H1 (cell line): ENCODE measurements around the gene ZNF689. TPM values are rescaled to one million over a fixed set of nuclear protein-coding genes. Genes with fewer than 3 reads are reported as not detected.

ENCODE experiments used
- CTCF ChIA-PET: fragments of 300-600 bp; sonication (Branson Sonifier 250); formaldehyde crosslinking; loops from one replicate; lab custom pipeline; 2021; ENCODE audit not compliant: partially characterized antibody; lab: Charles Lee
- POLR2A ChIA-PET: fragments of 300-600 bp; sonication (Branson Sonifier 250); formaldehyde crosslinking; loops from one replicate; lab custom pipeline; 2021; ENCODE audit warnings: inconsistent platforms; ENCODE audit not compliant: partially characterized antibody; lab: Charles Lee
- DNase-seq, 2 experiments: peaks; one replicate each; pipeline versions ENCODE4 v3.0.0 to v3.0.0-alpha.2; 2010 to 2022; ENCODE audit warnings: low spot score in 2 of 2, low read depth in 1 of 2, mixed read lengths in 1 of 2
- FAIRE-seq: peaks from 2 replicates; lab custom pipeline; 2011; peaks lifted over from hg19 to GRCh38; lab: Jason Lieb, UNC
- H2AFZ ChIP-seq: 2 replicates; pipeline ENCODE4 v1.8.1; 2012; ENCODE audit warnings: low read length, inconsistent platforms
- H2AK5ac ChIP-seq: 2 replicates; pipeline ENCODE4 v1.6.1; 2013; ENCODE audit warnings: low read depth, low read length
- H2BK120ac ChIP-seq: replicated peaks from 2 replicates; pipeline ENCODE3; 2013; ENCODE audit warnings: low read depth, low read length, inconsistent platforms
- H2BK12ac ChIP-seq: 2 replicates; pipeline ENCODE4 v1.6.1; 2013; ENCODE audit warnings: low read depth, low read length
- H2BK15ac ChIP-seq: 2 replicates; pipeline ENCODE4 v1.6.1; 2013; ENCODE audit warnings: low read length
- H2BK20ac ChIP-seq: 2 replicates; pipeline ENCODE4 v1.6.1; 2013; ENCODE audit warnings: low read length
- H2BK5ac ChIP-seq: 2 replicates; pipeline ENCODE4 v1.6.1; 2013; ENCODE audit warnings: low read depth, low read length
- H3K14ac ChIP-seq: 2 replicates; pipeline ENCODE4 v1.6.1; 2013; ENCODE audit warnings: inconsistent platforms; ENCODE audit not compliant: insufficient read length
- H3K18ac ChIP-seq: 2 replicates; pipeline ENCODE4 v1.6.1; 2013; ENCODE audit warnings: low read length; ENCODE audit errors: extremely low read depth
- H3K23ac ChIP-seq: 2 replicates; pipeline ENCODE4 v1.6.1; 2013; ENCODE audit warnings: inconsistent platforms; ENCODE audit not compliant: insufficient read length
- H3K23me2 ChIP-seq: 2 replicates; pipeline ENCODE4 v1.6.1; 2013; ENCODE audit warnings: low read depth, low read length
- H3K27ac ChIP-seq: 2 replicates; pipeline ENCODE4 v1.6.1; 2011; ENCODE audit warnings: low read depth, low read length, inconsistent platforms
- H3K27me3 ChIP-seq, 4 experiments: replicated peaks in 1 of 4; 1 replicate in 1 of 4; 2 replicates in 3 of 4; pipeline versions ENCODE4 v1.6.1 to v1.8.1; 2011 to 2013; ENCODE audit warnings: low read length in 3 of 4, mild to moderate bottlenecking in 3 of 4, inconsistent platforms in 2 of 4, mixed read lengths in 2 of 4, moderate library complexity in 1 of 4; ENCODE audit not compliant: control insufficient read depth in 3 of 4, insufficient read depth in 3 of 4; ENCODE audit errors: extremely low read depth in 1 of 4
- H3K36me3 ChIP-seq, 4 experiments: 2 replicates each; pipeline versions ENCODE4 v1.6.1 to v1.8.1; 2011 to 2013; ENCODE audit warnings: mild to moderate bottlenecking in 4 of 4, low read length in 3 of 4, moderate library complexity in 2 of 4, control low read depth in 1 of 4, inconsistent platforms in 1 of 4; ENCODE audit not compliant: insufficient read depth in 4 of 4, control insufficient read depth in 2 of 4
- H3K4ac ChIP-seq: replicated peaks from 2 replicates; pipeline ENCODE3; 2013; ENCODE audit warnings: low read length, low read depth, mixed read lengths, inconsistent platforms; ENCODE audit not compliant: insufficient read length
- H3K4me1 ChIP-seq, 4 experiments: replicated peaks in 1 of 4; 1 replicate in 1 of 4; 2 replicates in 3 of 4; pipeline versions ENCODE4 v1.6.1 to v1.8.1; 2011 to 2013; ENCODE audit warnings: low read length in 3 of 4, inconsistent platforms in 2 of 4, mixed read lengths in 1 of 4; ENCODE audit not compliant: insufficient read depth in 4 of 4, control insufficient read depth in 3 of 4
- H3K4me2 ChIP-seq, 2 experiments: 2 replicates each; pipeline versions ENCODE4 v1.6.1 to v1.8.1; 2011 to 2013; ENCODE audit warnings: low read depth in 2 of 2, low read length in 2 of 2, control low read depth in 1 of 2, inconsistent platforms in 1 of 2, mild to moderate bottlenecking in 1 of 2; ENCODE audit not compliant: insufficient read depth in 1 of 2
- H3K4me3 ChIP-seq, 4 experiments: fragments of 200-600, 300-600 bp in 1 of 4; sonication (generic), shearing (Covaris generic), sonication (Bioruptor Twin) in 1 of 4; 2 replicates each; pipeline versions ENCODE4 v1.5.1 to v1.8.1; 2011 to 2016; ENCODE audit warnings: low read length in 4 of 4, low read depth in 3 of 4, control low read depth in 2 of 4, inconsistent platforms in 2 of 4, mild to moderate bottlenecking in 2 of 4, mixed read lengths in 1 of 4, moderate library complexity in 1 of 4; ENCODE audit not compliant: insufficient read depth in 2 of 4; ENCODE audit errors: extremely low read depth in 1 of 4
- H3K56ac ChIP-seq: replicated peaks from 2 replicates; pipeline ENCODE3; 2013; ENCODE audit warnings: low read depth, mild to moderate bottlenecking, mixed read lengths, low read length, inconsistent platforms; ENCODE audit not compliant: insufficient read length
- H3K79me1 ChIP-seq: 2 replicates; pipeline ENCODE4 v1.6.1; 2013; ENCODE audit warnings: low read depth, low read length, control low read depth
- H3K79me2 ChIP-seq, 2 experiments: 2 replicates each; pipeline versions ENCODE4 v1.6.1 to v1.8.1; 2012 to 2013; ENCODE audit warnings: low read length in 2 of 2, mild to moderate bottlenecking in 2 of 2, inconsistent platforms in 1 of 2; ENCODE audit not compliant: insufficient read depth in 2 of 2, control insufficient read depth in 1 of 2
- H3K9ac ChIP-seq, 4 experiments: replicated peaks in 1 of 4; 1 replicate in 1 of 4; 2 replicates in 3 of 4; pipeline versions ENCODE4 v1.6.1 to v1.8.1; 2011 to 2013; ENCODE audit warnings: low read depth in 3 of 4, low read length in 3 of 4, control low read depth in 2 of 4, mild to moderate bottlenecking in 2 of 4, moderate library complexity in 2 of 4, inconsistent platforms in 1 of 4; ENCODE audit errors: extremely low read depth in 1 of 4
- H3K9me3 ChIP-seq, 2 experiments: 2 replicates each; pipeline versions ENCODE4 v1.6.1 to v1.8.1; 2012 to 2013; ENCODE audit warnings: mild to moderate bottlenecking in 2 of 2, moderate library complexity in 2 of 2, control low read depth in 1 of 2, inconsistent platforms in 1 of 2, low read depth in 1 of 2, low read length in 1 of 2, mixed read lengths in 1 of 2; ENCODE audit not compliant: insufficient read depth in 2 of 2
- H4K20me1 ChIP-seq, 2 experiments: replicated peaks in 1 of 2; 2 replicates each; pipeline versions ENCODE3 to v1.8.1; 2011 to 2013; ENCODE audit warnings: inconsistent platforms in 2 of 2, low read length in 2 of 2, mild to moderate bottlenecking in 1 of 2; ENCODE audit not compliant: insufficient read depth in 2 of 2, control insufficient read depth in 1 of 2
- H4K5ac ChIP-seq: 2 replicates; pipeline ENCODE4 v1.6.1; 2013; ENCODE audit warnings: low read length, low read depth, mixed read lengths, inconsistent platforms; ENCODE audit not compliant: insufficient read length
- H4K8ac ChIP-seq: 2 replicates; pipeline ENCODE4 v1.8.0; 2013; ENCODE audit warnings: mild to moderate bottlenecking, moderate library complexity, low read length, inconsistent platforms; ENCODE audit not compliant: insufficient read depth; ENCODE audit errors: extremely low read depth
- H4K91ac ChIP-seq: replicated peaks from 2 replicates; pipeline ENCODE3; 2013; ENCODE audit warnings: low read length, mixed read lengths, inconsistent platforms; ENCODE audit not compliant: insufficient read length
- BCL11A ChIP-seq, 2 experiments: IDR thresholded peaks; one replicate each; pipeline ENCODE4 v1.6.1; 2011; ENCODE audit warnings: low read depth in 2 of 2, low read length in 2 of 2, mild to moderate bottlenecking in 2 of 2
- CHD1 ChIP-seq: IDR thresholded peaks from 2 replicates; pipeline ENCODE4 v1.6.1; 2012; ENCODE audit warnings: low read depth, low read length, improper control_type of control experiment
- EZH2 ChIP-seq: fragments of 200-600 bp; sonication (generic); IDR thresholded peaks from 2 replicates; pipeline ENCODE4 v1.7.1; 2012; ENCODE audit warnings: low read depth, mild to moderate bottlenecking, moderate library complexity, low read length, inconsistent platforms; ENCODE audit not compliant: severe bottlenecking
- GABPA ChIP-seq: IDR thresholded peaks from 2 replicates; pipeline ENCODE4 v1.6.1; 2011; ENCODE audit warnings: mild to moderate bottlenecking, low read length, moderate library complexity, borderline replicate concordance; ENCODE audit not compliant: insufficient read depth
- GTF2F1 ChIP-seq: IDR thresholded peaks from 2 replicates; pipeline ENCODE4 v1.6.1; 2012; ENCODE audit warnings: low read depth, low read length, improper control_type of control experiment, borderline replicate concordance
- KDM4A ChIP-seq: IDR thresholded peaks from one replicate; pipeline ENCODE4 v1.7.1; 2012; ENCODE audit warnings: low read depth, mild to moderate bottlenecking, moderate library complexity, low read length, inconsistent platforms; ENCODE audit not compliant: severe bottlenecking
- NRF1 ChIP-seq: IDR thresholded peaks from 2 replicates; pipeline ENCODE4 v1.6.1; 2011; ENCODE audit warnings: mild to moderate bottlenecking, low read depth, low read length, improper control_type of control experiment
- RBBP5 ChIP-seq: IDR thresholded peaks from 2 replicates; pipeline ENCODE4 v1.7.1; 2012; ENCODE audit warnings: low read depth, mild to moderate bottlenecking, inconsistent platforms, low read length, moderate library complexity, borderline replicate concordance
- SP2 ChIP-seq: IDR thresholded peaks from 2 replicates; pipeline ENCODE4 v1.6.1; 2012; ENCODE audit warnings: mild to moderate bottlenecking, low read length, inconsistent platforms
- SP4 ChIP-seq: IDR thresholded peaks from 2 replicates; pipeline ENCODE4 v1.6.1; 2012; ENCODE audit warnings: low read length, inconsistent platforms
- TBP ChIP-seq: IDR thresholded peaks from 2 replicates; pipeline ENCODE4 v1.6.1; 2011; ENCODE audit warnings: low read depth, low read length, improper control_type of control experiment
- WGBS, 2 experiments: shearing (Covaris generic) in 1 of 2; methylation state at CpG; one replicate each; pipeline versions ENCODE4 v1.1.6 to v1.1.7; 2013 to 2015; ENCODE audit warnings: low lambda C conversion rate in 2 of 2, mixed read lengths in 2 of 2, inconsistent platforms in 1 of 2, low coverage in 1 of 2, missing lambda C conversion rate in 1 of 2; ENCODE audit not compliant: insufficient replicate concordance in 2 of 2, insufficient coverage in 1 of 2, insufficient read length in 1 of 2; ENCODE audit errors: extremely low coverage in 1 of 2, missing lambda C conversion rate in 1 of 2; 5-methylcytosine and 5-hydroxymethylcytosine counted together
- polyA plus RNA-seq, 7 experiments: library from polyadenylated mRNA; depleted of rRNA in 3 of 7; stranded (reverse) in 5 of 7; unstranded in 2 of 7; fragments of >200 nt in 5 of 7; fragments of 200-250 nt in 2 of 7; gene quantifications; 1 replicate in 5 of 7; 2 replicates in 1 of 7; 4 replicates in 1 of 7; pipeline versions ENCODE4 v1.2.1 to v1.2.3, GENCODE V29; 2011 to 2013; ENCODE audit warnings: missing spikeins in 2 of 7, mixed read lengths in 2 of 7
- total RNA-seq: library from RNA; stranded (reverse); fragmentation: NEBNext Ultra II Directional; extraction: Animal tissue kit (Norgen Biotek cat#: 25700); gene quantifications from 2 replicates; pipeline ENCODE4 v1.2.1, GENCODE V29; 2021

Gene ZNF689
- total and polyA plus RNA-seq, 2 of the 8 experiments (the other 6 are each of a cell fraction or from before 2014, with no cell fraction given) = 14.3 to 15.3 TPM

DNA sequence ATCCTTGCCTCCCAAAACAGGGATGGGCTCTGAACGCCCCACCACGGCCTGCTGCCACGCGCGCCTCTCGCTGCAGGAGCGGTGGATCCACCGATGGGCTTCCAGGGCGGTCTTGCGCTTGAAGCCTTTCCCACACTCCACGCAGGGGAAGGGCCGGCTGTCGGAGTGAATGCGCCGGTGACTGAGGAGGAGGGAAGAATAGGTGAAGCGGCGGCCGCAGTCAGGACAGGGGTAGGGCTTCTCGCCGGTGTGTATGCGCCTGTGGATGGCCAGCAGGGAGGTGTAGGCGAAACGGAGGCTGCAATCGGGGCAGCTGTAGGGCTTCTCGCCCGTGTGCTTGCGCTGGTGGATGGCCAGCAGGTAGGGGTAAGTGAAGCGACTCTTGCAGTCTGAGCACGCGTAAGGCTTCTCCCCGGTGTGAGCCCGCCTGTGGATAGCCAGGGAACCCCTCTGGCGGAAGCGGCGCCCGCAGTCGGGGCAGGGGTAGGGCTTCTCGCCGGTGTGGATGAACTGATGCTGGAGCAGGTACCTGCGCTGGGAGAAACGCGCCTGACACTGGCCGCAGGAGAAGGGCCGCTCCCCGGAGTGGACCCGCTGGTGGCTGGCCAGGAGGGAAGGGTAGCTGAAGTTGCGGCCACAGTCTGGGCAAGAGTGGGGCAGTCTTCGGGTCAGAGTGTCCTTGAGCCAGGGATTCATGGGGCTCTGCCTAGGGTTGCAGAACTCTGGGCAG is 27.4 kb downstream of the ZNF689 start:
- Histone ChIP-seq H3K4me2 (no peak overlapping the region), H3K56ac (no peak overlapping the region), H3K36me3 (peaks cover 8 to 25% (median 14%) of the 10 kb centered on the region in 4 experiments; a peak in 7 of 8 replicates), H2BK12ac (no peak overlapping the region), H3K27me3 (no peaks in the 10 kb centered on the region), H3K79me2 (peaks cover 0 to 8% of the 10 kb centered on the region in 2 experiments; a peak in 2 of 4 replicates), H3K4me3 (no peak overlapping the region), H3K23me2 (peaks cover 7% of the 10 kb centered on the region; the same call in 1 of the 2 replicates), H3K9me3 (no peaks in the 10 kb centered on the region), H2BK15ac (no peak overlapping the region), H2BK20ac (no peak overlapping the region), H3K27ac (no peak overlapping the region), H4K20me1 (peaks cover 0 to 3% of the 10 kb centered on the region in 2 experiments), H3K14ac (no peak overlapping the region), H3K4me1 (no peaks in the 10 kb centered on the region; a peak in 3 of 7 replicates), H3K9ac (no peak overlapping the region), H2AK5ac (no peak overlapping the region), H2BK120ac (no peak overlapping the region), H4K8ac (no peak overlapping the region), H2AFZ (no peak overlapping the region), H3K18ac (no peak overlapping the region), H3K4ac (no peak overlapping the region), H4K91ac (no peak overlapping the region), H2BK5ac (no peak overlapping the region; the same call in 1 of the 2 replicates), H3K23ac (no peak overlapping the region), H3K79me1 (peaks cover 9% of the 10 kb centered on the region), H4K5ac (no peak overlapping the region)
- ChIA-PET CTCF (interaction anchor here (0.7 to 1.5 kb wide), 6 partner anchors 13 to 154 kb away, joined by 3 to 5 read pairs (median 3); no protein-coding TSS in a partner anchor), POLR2A (interaction anchor here (0.8 to 5.9 kb wide), 7 partner anchors 7 to 48 kb away, joined by 3 to 45 read pairs (median 8); partner anchors contain the start of genes ZNF688 and ZNF747)
- TF ChIP-seq TBP (no peak), KDM4A (no peak), CHD1 (no peak), GABPA (no peak), BCL11A (IDR thresholded peaks at IDR 0.05; ENCODE audit: low read depth in 2 of 2, low read length in 2 of 2) (no peak), GTF2F1 (no peak), SP2 (no peak), EZH2 (no peak), RBBP5 (no peak), SP4 (no peak), NRF1 (no peak)
- DNase-seq (no peak), FAIRE-seq (no peak)
- WGBS, 2 experiments = 96% methylated on average over 47 of the region's 48 CpGs; no CpG with 5 or more reads in 1 of the 2 experiments
